GM12865 (cell line): ENCODE measurements around the gene DUS3L.

Experiments used
- DNase-seq: peaks from one replicate; pipeline ENCODE4 v3.0.0; 2010; ENCODE audit warnings: low read depth
- H3K4me3 ChIP-seq: 2 replicates; pipeline ENCODE4 v1.5.1; 2011; ENCODE audit warnings: mild to moderate bottlenecking, low read depth, low read length, control low read depth
- TF ChIP-seq, protein P1 (sequence below): IDR thresholded peaks from 2 replicates; pipeline ENCODE4 v1.5.1; 2011; ENCODE audit warnings: low read length, control low read depth, low read depth, inconsistent platforms; ENCODE audit not compliant: insufficient read depth; ENCODE audit errors: missing control alignments

Gene DUS3L

DNA sequence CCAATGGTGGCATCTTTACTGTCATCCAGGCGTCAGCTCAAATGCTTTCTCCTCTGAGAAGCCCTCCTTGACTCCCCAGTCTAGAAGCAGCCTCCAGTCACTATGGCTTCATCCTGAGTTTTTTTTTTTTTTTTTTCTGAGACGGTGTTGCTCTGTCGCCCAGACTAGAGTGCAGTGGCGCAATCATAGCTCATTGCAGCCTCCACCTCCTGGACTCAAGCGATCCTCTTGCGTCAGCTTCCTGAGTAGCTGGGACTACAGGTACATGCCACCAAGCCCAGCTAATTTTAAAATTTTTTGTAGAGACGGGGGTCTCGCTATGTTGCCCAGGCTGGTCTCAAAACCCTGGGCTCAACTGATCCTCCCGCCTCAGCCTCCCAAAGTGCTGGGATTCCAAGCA lies 18.1 kb upstream of the DUS3L start:
- TF ChIP-seq, protein P1, sequence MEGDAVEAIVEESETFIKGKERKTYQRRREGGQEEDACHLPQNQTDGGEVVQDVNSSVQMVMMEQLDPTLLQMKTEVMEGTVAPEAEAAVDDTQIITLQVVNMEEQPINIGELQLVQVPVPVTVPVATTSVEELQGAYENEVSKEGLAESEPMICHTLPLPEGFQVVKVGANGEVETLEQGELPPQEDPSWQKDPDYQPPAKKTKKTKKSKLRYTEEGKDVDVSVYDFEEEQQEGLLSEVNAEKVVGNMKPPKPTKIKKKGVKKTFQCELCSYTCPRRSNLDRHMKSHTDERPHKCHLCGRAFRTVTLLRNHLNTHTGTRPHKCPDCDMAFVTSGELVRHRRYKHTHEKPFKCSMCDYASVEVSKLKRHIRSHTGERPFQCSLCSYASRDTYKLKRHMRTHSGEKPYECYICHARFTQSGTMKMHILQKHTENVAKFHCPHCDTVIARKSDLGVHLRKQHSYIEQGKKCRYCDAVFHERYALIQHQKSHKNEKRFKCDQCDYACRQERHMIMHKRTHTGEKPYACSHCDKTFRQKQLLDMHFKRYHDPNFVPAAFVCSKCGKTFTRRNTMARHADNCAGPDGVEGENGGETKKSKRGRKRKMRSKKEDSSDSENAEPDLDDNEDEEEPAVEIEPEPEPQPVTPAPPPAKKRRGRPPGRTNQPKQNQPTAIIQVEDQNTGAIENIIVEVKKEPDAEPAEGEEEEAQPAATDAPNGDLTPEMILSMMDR: no peak
- no peak overlapping the region for H3K4me3 ChIP-seq
- no peak for DNase-seq

DNA sequence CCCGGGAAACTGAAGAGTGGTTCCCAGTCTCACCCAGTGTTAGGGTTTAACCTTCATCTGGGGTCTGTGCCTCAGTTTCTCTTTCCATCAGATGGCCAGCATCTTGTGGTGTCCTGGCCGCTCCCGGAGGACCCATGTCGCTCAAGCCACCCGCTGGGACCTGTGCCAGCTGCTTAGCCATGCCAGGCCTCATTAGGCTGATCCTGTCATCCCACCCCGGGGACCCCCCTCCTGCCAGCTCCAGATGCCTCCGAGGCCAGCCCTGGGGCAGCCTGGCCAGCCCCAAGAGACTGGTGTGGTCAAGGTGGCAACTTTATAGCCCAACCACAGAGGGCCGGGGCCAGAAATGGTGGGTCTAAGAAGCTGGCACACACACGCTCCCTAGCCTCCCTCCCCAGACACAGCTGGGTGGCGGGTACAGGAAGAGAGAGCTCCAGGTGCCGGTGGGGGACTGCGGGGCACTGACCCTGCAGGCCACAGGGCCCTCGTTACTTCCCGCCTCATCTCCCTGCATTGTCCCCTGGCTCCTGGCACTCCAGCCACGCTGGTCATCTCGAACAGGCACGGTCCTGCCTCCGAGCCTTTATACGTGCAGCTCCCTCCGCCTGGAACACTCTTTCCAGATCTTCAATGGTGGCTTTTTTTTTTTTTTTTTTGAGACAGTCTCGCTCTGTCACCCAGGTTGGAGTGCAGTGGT lies 17.3 kb upstream of the DUS3L start:
- TF ChIP-seq, protein P1: no peak
- no peak for DNase-seq
- H3K4me3 ChIP-seq: no peak overlapping the region

DNA sequence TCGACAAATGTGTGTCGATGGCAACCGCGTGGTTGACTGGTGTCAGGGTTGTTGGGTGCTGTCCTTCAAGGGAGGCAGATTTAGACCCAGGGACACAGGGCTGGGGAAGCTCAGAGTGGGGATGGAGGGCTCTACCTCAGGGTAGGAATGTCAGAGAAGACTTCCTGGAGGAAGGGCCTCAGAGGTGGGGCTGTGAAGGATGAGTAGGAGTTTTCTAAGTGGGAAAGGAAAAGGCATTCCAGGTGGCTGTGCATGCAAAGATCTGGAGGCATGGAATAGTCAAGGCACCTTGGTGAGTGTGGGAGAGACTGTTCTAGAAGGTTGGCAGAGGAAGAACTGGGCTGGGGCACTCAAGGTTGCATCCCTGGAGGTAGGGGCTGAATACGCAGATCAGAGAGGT lies 15.9 kb upstream of the DUS3L start:
- H3K4me3 ChIP-seq: no peak overlapping the region
- DNase-seq: no peak
- TF ChIP-seq, protein P1: no peak

DNA sequence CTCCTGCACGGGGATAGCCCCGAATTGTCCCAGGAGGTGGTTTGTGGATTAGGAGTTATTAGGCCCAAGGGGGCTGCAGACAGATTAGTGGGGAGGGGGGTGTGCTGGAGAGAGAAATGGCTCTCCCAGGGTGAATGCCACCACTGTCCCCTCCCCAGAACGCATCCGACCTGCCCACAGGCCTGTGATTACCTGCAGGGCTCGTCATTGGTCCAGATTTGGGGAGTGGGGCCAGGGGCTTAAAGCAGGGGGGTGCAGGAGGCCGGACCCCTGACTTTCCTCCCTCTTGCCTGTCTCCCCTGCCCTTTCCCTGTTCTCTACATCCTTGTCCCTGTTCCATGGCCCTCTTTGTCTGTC lies 15.1 kb upstream of the DUS3L start:
- no peak for DNase-seq
- no peak overlapping the region for H3K4me3 ChIP-seq
- TF ChIP-seq, protein P1: no peak

DNA sequence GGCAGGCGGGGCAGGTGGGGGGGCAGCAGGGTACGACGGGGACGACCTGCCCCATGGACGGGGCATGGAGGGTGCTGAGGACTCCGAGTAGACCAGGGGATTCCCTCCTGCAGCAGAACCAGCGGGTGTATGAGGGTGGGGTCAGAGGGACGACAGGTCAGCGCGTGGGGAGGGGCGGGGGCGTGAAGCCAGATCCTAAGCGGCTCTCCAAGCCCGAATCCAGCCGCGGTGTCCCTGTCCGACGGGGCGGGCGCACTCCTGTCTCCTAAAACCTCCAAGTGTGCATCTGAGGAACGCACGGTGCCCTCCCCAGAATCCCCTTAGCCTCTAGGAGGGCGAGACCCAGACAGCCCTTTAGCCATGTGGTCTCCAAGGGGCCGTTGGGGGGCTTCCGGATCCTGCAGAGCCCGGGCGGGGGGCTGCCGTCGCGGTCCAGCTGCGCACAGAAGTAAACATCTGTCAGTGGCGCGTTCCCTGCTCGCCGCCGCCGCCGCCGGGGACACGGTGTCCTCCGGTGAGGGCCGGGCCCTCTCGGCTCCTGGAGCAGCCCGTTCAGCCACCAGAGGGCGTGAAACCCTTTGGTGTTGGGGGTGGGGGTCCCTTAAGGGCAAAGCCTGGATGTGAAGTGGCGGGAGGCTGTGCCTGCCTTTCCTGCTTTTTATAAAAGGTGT lies 14.6 kb upstream of the DUS3L start:
- no peak overlapping the region for H3K4me3 ChIP-seq
- DNase-seq: no peak
- TF ChIP-seq, protein P1: peak; percentile 49

DNA sequence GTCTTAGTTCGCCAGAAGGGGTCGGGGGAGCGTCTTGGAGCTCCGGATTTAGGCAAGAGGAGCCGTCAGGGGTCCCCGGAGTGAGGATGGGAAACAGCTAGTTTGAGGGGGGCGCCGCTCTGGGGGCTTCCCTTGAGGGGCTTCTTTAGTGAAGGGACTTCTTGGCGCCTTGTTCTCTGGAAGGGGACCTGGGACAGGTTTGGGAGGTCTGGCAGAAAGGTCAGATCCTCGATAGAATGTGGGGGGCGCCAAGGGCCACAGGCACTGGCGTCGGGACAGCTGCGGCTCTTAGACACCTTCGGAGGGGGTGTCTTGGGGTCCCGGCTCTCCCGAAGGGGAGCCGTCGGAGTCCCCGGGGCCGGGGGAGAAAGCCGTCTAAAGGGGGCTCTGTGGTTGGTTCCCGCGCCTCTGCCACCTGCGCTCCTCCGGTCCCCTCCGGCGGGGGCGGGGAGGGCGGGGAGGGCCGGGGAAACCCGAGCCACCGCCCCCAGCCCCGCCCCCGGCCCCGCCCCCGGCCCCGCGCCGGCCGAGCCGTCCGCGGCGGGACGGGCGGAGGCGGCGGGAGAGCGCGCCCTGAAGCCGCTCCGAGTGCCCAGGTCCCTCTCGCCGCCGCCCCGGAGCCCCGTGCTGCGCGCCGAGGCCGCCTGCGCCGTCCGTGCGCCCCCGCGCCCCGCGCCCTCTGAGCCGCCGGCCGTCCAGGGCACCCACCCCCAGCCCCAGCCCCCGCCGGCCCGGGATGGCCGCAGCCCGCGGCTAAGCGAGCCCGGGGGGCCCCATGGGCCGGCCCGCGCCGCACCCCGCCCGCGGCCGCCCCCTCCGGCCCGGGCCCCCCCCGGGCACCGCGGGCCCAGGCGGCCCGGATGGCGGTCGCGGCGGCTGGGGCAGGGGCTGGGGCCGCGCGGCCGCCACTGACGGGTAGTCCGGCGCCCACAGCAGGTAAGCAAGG lies 13.8 kb upstream of the DUS3L start, which contains the start of gene NRTN:
NRTN (plus strand) TSS at position 552 of the 946 bp plus-strand sequence. CDS start 19,099 bp downstream, outside the sequence.
- no peak for DNase-seq
- peak within 1 kb of the TSS; percentile 15 for H3K4me3 ChIP-seq
- TF ChIP-seq, protein P1: no peak
